ENCODE measurements around the gene IQCH. TPM values are rescaled to one million over a fixed set of nuclear protein-coding genes. Genes with fewer than 3 reads are reported as not detected.

IQCH gene
- total and polyA plus RNA-seq, 9 of the 15 experiments (the other 6 are each of a cell fraction or from before 2014, with no cell fraction given), result 1.8 to 3.9 (median 2.7) TPM

GRCh38 chr15:67327737-67328136 is 73.2 kb downstream of the IQCH start:
- intact Hi-C loops (cut with micrococcal nuclease), result no loop called here
- no TSS peak for BruUV-seq (replicated peaks)
- no peak for DNase-seq (ENCODE audit: extremely low read depth in 1 of 4, low spot score in 3 of 4)
- Histone ChIP-seq H3K4me1 (replicated peaks in 1 of 2; ENCODE audit: control insufficient read depth in 2 of 2, insufficient read depth in 2 of 2, low read length in 2 of 2) (no peaks in the 10 kb centered on the region), H3K4me2 (ENCODE audit: insufficient read depth, low read length) (no peak overlapping the region), H3K27me3 (ENCODE audit: control insufficient read depth in 2 of 2, insufficient read depth in 2 of 2, low read length in 2 of 2) (no peaks in the 10 kb centered on the region), H3K9me3 (replicated peaks; ENCODE audit: control insufficient read depth, insufficient read depth, low read depth, low read length) (0 out of 2 replicates have a peak, but pooled peaks cover 2% of the 10 kb centered on the region), H3K4me3 (no peak overlapping the region), H4K20me1 (replicated peaks; ENCODE audit: control insufficient read depth, insufficient read depth, low read length) (no peaks in the 10 kb centered on the region), H3K9ac (ENCODE audit: insufficient read depth in 1 of 2, low read depth in 2 of 2, low read length in 2 of 2) (no peak overlapping the region), H3K36me3 (ENCODE audit: control insufficient read depth, insufficient read depth, low read length) (no peaks in the 10 kb centered on the region), H3K9me1 (ENCODE audit: control insufficient read depth, insufficient read depth, low read length) (no peaks in the 10 kb centered on the region), H2AFZ (ENCODE audit: low read depth, low read length) (no peak overlapping the region), H3K27ac (ENCODE audit: extremely low read depth, low read depth, low read length) (no peak overlapping the region), H3K79me2 (ENCODE audit: control insufficient read depth, insufficient read depth, low read length) (no peaks in the 10 kb centered on the region)
- FAIRE-seq, result no peak
- in situ Hi-C loops (cut with MboI), result no loop called here
- ChIA-PET CTCF (ENCODE audit: low intra/inter-chr PET ratio) (no interaction called here), POLR2A (interaction anchor here (0.7 to 1.8 kb wide), 2 partner anchors 12 to 393 kb away, joined by 3 read pairs; no protein-coding TSS in a partner anchor)
- TF ChIP-seq ZNF140 (CRISPR knock-in tag; IDR thresholded peaks at IDR 0.05), result no peak
- no peak for TF ChIP-seq NR2C1 (IDR thresholded peaks at IDR 0.05)
- no peak for TF ChIP-seq NR2C1 (tag; IDR thresholded peaks at IDR 0.05)
- TF ChIP-seq RBBP5 (IDR thresholded peaks at IDR 0.05; ENCODE audit: borderline replicate concordance, insufficient read depth, low read length, poor library complexity, severe bottlenecking), result no peak
- no peak for ATAC-seq

- Histone ChIP-seq H3K79me2 (ENCODE audit: control insufficient read depth, insufficient read depth, low read length) (no peaks in the 10 kb centered on the region), H3K27ac (ENCODE audit: extremely low read depth, low read depth, low read length) (no peak overlapping the region), H3K9me3 (replicated peaks; ENCODE audit: control insufficient read depth, insufficient read depth, low read depth, low read length) (0 out of 2 replicates have a peak, but pooled peaks cover 2% of the 10 kb centered on the region), H3K27me3 (ENCODE audit: control insufficient read depth in 2 of 2, insufficient read depth in 2 of 2, low read length in 2 of 2) (no peaks in the 10 kb centered on the region), H3K9ac (ENCODE audit: insufficient read depth in 1 of 2, low read depth in 2 of 2, low read length in 2 of 2) (no peak overlapping the region), H4K20me1 (replicated peaks; ENCODE audit: control insufficient read depth, insufficient read depth, low read length) (no peaks in the 10 kb centered on the region), H3K4me2 (ENCODE audit: insufficient read depth, low read length) (no peak overlapping the region), H3K4me1 (replicated peaks in 1 of 2; ENCODE audit: control insufficient read depth in 2 of 2, insufficient read depth in 2 of 2, low read length in 2 of 2) (no peaks in the 10 kb centered on the region), H3K9me1 (ENCODE audit: control insufficient read depth, insufficient read depth, low read length) (no peaks in the 10 kb centered on the region), H2AFZ (ENCODE audit: low read depth, low read length) (no peak overlapping the region), H3K4me3 (no peak overlapping the region), H3K36me3 (ENCODE audit: control insufficient read depth, insufficient read depth, low read length) (no peaks in the 10 kb centered on the region)
- FAIRE-seq (no peak), ATAC-seq (no peak), DNase-seq (ENCODE audit: extremely low read depth in 1 of 4, low spot score in 3 of 4) (no peak)
- BruUV-seq (replicated peaks), result no TSS peak
- CTCF ChIA-PET (ENCODE audit: low intra/inter-chr PET ratio), result no interaction called here
- POLR2A ChIA-PET, result interaction anchor here (0.7 kb wide), 1 partner anchor 1483 kb away, joined by 3 read pairs; no protein-coding TSS in a partner anchor
- peak; percentile 26; the same call in 1 of the 2 replicates for TF ChIP-seq NFIC (IDR thresholded peaks at IDR 0.05)
- TF ChIP-seq ZNF717 (CRISPR knock-in tag; IDR thresholded peaks at IDR 0.05), result no peak
- intact Hi-C loops (cut with micrococcal nuclease) (no loop called here), in situ Hi-C loops (cut with MboI) (no loop called here)
- 5% methylated on average over 4 of the region's 4 CpGs for WGBS (ENCODE audit: insufficient coverage, low coverage, missing lambda C conversion rate)
Measured at GRCh38 chr15:67329984-67330733, 75.6 kb downstream of the IQCH start.

Data from K562 (cell line).